HG02678 (cell line): Measurements from ENCODE around the gene TMEM203.
"Not testable (repeated sequence)": the region's sequence is repeated elsewhere in the genome, so short reads cannot be mapped to it uniquely, and the experiment has no call there.

Experiments used
- ATAC-seq: cut with Tn5 transposase; IDR thresholded peaks from one replicate; pipeline ENCODE4 v1.9.1; 2021; ENCODE audit warnings: mild to moderate bottlenecking, moderate library complexity; ENCODE audit not compliant: unreplicated experiment

TMEM203 gene

GRCh38 chr9:137205126-137206069, at the start of gene TMEM203, which contains the start of gene NDOR1:
Gene TMEM203, minus strand, starts transcription at chr9:137205648. Its CDS starts 234 bp downstream, at chr9:137205414.
Gene NDOR1, plus strand, starts transcription at chr9:137205700. Its CDS starts 78 bp downstream, at chr9:137205778.
- no peak for ATAC-seq

- ATAC-seq: peak; percentile 84
Measured at GRCh38 chr9:137254624-137255447, 49.4 kb upstream of the TMEM203 start, which contains the start of gene NELFB. Gene NELFB, plus strand, starts transcription at chr9:137255327.

GRCh38 chr9:137253717-137254623, 48.5 kb upstream of the TMEM203 start:
- no peak for ATAC-seq

GRCh38 chr9:137252555-137253506, 47.4 kb upstream of the TMEM203 start:
- ATAC-seq: no peak

GRCh38 chr9:137251490-137252268, 46.2 kb upstream of the TMEM203 start:
- ATAC-seq: no peak

- no peak for ATAC-seq
Measured at GRCh38 chr9:137251194-137251461, 45.7 kb upstream of the TMEM203 start, which contains the start of gene STPG3. Gene STPG3, plus strand, starts transcription at chr9:137251286. Its CDS starts 1 bp downstream, at chr9:137251287.

GRCh38 chr9:137250329-137251193, 45.1 kb upstream of the TMEM203 start:
- no peak for ATAC-seq

GRCh38 chr9:137247916-137248175, 42.4 kb upstream of the TMEM203 start:
- ATAC-seq: no peak

- no peak for ATAC-seq
Measured at GRCh38 chr9:137247135-137247915, 41.9 kb upstream of the TMEM203 start.

GRCh38 chr9:137245450-137246421, 40.3 kb upstream of the TMEM203 start:
- ATAC-seq: no peak

- ATAC-seq: no peak
Measured at GRCh38 chr9:137244486-137245449, 39.3 kb upstream of the TMEM203 start.

- no peak for ATAC-seq
Measured at GRCh38 chr9:137243626-137244485, 38.4 kb upstream of the TMEM203 start.

- not testable (repeated sequence) for ATAC-seq
Measured at GRCh38 chr9:137243266-137243625, 37.8 kb upstream of the TMEM203 start.
